ENCODE data around the gene DTNBP1.

GRCh38 chr6:15557174-15557573 is 105.7 kb downstream of the DTNBP1 start:
- TF ChIP-seq CTCF (IDR thresholded peaks at IDR 0.05) (no peak), POLR2A (IDR thresholded peaks at IDR 0.05) (no peak)
